Natural killer cell (primary cell): ENCODE measurements around the gene KIF21B. TPM values are rescaled to one million over a fixed set of nuclear protein-coding genes. Genes with fewer than 3 reads are reported as not detected.

ENCODE experiments used
- ATAC-seq, 3 donors: fragments of 150-1000 bp in 2 of 3; fragments of 200-7000 bp in 1 of 3; cut with Tn5 transposase; 1 replicate in 1 of 3; 2 replicates in 2 of 3; pipeline ENCODE4 v1.10.0; 2021; ENCODE audit warnings: mild to moderate bottlenecking in 2 of 3, moderate library complexity in 2 of 3
- DNase-seq, 2 donors: peaks; one replicate each; pipeline versions ENCODE4 v3.0.0 to v3.0.0-alpha.2; 2013 to 2021; ENCODE audit warnings: mixed read lengths in 1 of 2
- H3K27ac ChIP-seq: one replicate; pipeline ENCODE4 v1.5.1; 2013; ENCODE audit warnings: mild to moderate bottlenecking, low read length
- H3K27me3 ChIP-seq: one replicate; pipeline ENCODE4 v1.6.1; 2013; ENCODE audit warnings: low read length; ENCODE audit not compliant: control insufficient read depth, insufficient read depth
- H3K36me3 ChIP-seq: one replicate; pipeline ENCODE4 v1.6.1; 2013; ENCODE audit warnings: low read length; ENCODE audit not compliant: control insufficient read depth, insufficient read depth
- H3K4me1 ChIP-seq: one replicate; pipeline ENCODE4 v1.6.1; 2013; ENCODE audit warnings: low read length; ENCODE audit not compliant: control insufficient read depth, insufficient read depth
- H3K4me3 ChIP-seq: one replicate; pipeline ENCODE4 v1.5.1; 2013; ENCODE audit warnings: low read length
- H3K9me3 ChIP-seq: one replicate; pipeline ENCODE4 v1.6.1; 2013; ENCODE audit warnings: low read length; ENCODE audit not compliant: control insufficient read depth, insufficient read depth
- H3K27ac Mint-ChIP-seq, 2 donors: one replicate each; pipeline ENCODE4 v1.8.0; 2022; ENCODE audit warnings: mild to moderate bottlenecking in 2 of 2, mixed read lengths in 2 of 2, moderate library complexity in 1 of 2
- H3K27me3 Mint-ChIP-seq, 2 donors: one replicate each; pipeline ENCODE4 v1.8.0; 2022; ENCODE audit warnings: low read depth in 2 of 2, mixed read lengths in 2 of 2
- H3K36me3 Mint-ChIP-seq: one replicate; pipeline ENCODE4 v1.8.0; 2022; ENCODE audit warnings: mixed read lengths
- H3K4me1 Mint-ChIP-seq, 2 donors: one replicate each; pipeline ENCODE4 v1.8.0; 2022; ENCODE audit warnings: mixed read lengths in 2 of 2
- H3K4me3 Mint-ChIP-seq: one replicate; pipeline ENCODE4 v1.8.0; 2022; ENCODE audit warnings: mild to moderate bottlenecking, moderate library complexity, mixed read lengths
- H3K9me3 Mint-ChIP-seq, 2 donors: one replicate each; pipeline ENCODE4 v1.8.0; 2022; ENCODE audit warnings: mixed read lengths in 2 of 2
- WGBS: methylation state at CpG from one replicate; pipeline ENCODE4 v1.1.7; 2013; ENCODE audit warnings: missing lambda C conversion rate; ENCODE audit not compliant: insufficient coverage; 5-methylcytosine and 5-hydroxymethylcytosine counted together
- intact Hi-C: fragments of 100-400 bp; cut with micrococcal nuclease; formaldehyde crosslinking; loops from one replicate; pipeline ENCODE4 v1.14.2; 2022
- total RNA-seq, 4 donors: library from RNA; stranded (reverse); fragments of 120-200 nt in 1 of 4; gene quantifications; one replicate each; pipeline versions ENCODE4 v1.2.3 to v1.2.4, GENCODE V29; 2013 to 2022
- TF ChIP-seq, protein P1 (sequence below): fragments of 200-600 bp; IDR thresholded peaks from one replicate; pipeline ENCODE4 v1.8.0; 2022; ENCODE audit warnings: antibody characterized with exemption

The KIF21B gene
- total RNA-seq, 3 donors from 2014 or later (not counting 1 experiment from before 2014, with no cell fraction given), result 102 to 129 (median 126) TPM

DNA sequence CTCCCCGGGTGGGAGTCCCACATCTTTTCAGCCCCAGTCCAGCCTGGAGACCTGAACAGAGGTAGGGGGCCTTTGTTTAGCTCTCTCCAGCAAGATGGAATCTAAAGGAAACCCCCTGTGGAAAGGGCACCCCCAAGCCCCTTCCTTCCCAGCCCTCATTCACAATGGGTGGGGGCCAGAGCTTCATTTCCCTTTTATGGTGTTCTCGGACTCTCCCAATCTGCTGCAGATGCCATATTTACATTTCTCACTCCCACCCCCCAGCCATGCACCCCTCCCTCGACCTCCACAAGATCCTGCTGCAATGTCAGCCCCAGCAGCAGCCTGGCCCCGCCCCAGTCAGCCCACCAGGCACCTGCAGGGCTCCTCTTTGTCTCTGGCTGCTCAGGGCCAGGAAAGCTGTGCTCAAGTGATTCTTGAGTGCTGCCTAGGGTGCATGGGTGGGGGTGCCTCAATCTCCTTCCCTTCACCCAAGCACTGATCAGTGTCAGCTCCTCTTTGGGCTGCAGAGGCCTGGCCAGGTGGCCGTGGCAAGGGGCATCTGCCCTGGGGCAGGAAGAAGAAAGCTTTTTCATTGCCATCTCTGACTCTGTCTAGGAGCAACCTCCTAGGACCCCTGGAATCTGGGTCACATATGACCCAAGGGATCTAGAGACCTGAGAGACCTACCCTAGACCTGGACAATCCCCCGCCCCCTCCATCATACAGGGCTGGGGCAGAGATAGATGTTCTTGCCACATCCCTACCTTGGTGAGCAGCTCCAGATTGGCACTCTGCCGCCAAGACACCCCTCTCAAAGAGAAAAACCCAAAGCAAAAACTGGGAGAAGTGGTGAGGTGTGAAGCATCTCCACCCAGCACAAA lies 1.7 kb downstream of the KIF21B start:
- peak overlapping the region; percentile 98 for H3K4me3 Mint-ChIP-seq
- peak overlapping the region; percentile 98 to 99 for H3K27ac Mint-ChIP-seq
- ATAC-seq (no peak), DNase-seq (peak in 1 of 2 donors; percentile 32)
- intact Hi-C loops, result loop anchor here (5.0 kb wide), 1 partner anchor 135 kb away; no protein-coding TSS in a partner anchor
- H3K4me1 Mint-ChIP-seq, result peaks cover 58 to 74% of the 10 kb centered on the region in 2 donors
- Histone ChIP-seq H3K27ac (peak overlapping the region; percentile 80), H3K4me1 (peaks cover 85% of the 10 kb centered on the region), H3K9me3 (no peaks in the 10 kb centered on the region), H3K36me3 (no peaks in the 10 kb centered on the region), H3K4me3 (peak overlapping the region; percentile 68), H3K27me3 (no peaks in the 10 kb centered on the region)
- H3K9me3 Mint-ChIP-seq, result no peaks in the 10 kb centered on the region
- no peaks in the 10 kb centered on the region for H3K36me3 Mint-ChIP-seq
- no peaks in the 10 kb centered on the region for H3K27me3 Mint-ChIP-seq
- WGBS, result 40% methylated on average over 6 of the region's 7 CpGs
- TF ChIP-seq, protein P1, sequence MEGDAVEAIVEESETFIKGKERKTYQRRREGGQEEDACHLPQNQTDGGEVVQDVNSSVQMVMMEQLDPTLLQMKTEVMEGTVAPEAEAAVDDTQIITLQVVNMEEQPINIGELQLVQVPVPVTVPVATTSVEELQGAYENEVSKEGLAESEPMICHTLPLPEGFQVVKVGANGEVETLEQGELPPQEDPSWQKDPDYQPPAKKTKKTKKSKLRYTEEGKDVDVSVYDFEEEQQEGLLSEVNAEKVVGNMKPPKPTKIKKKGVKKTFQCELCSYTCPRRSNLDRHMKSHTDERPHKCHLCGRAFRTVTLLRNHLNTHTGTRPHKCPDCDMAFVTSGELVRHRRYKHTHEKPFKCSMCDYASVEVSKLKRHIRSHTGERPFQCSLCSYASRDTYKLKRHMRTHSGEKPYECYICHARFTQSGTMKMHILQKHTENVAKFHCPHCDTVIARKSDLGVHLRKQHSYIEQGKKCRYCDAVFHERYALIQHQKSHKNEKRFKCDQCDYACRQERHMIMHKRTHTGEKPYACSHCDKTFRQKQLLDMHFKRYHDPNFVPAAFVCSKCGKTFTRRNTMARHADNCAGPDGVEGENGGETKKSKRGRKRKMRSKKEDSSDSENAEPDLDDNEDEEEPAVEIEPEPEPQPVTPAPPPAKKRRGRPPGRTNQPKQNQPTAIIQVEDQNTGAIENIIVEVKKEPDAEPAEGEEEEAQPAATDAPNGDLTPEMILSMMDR, result no peak

DNA sequence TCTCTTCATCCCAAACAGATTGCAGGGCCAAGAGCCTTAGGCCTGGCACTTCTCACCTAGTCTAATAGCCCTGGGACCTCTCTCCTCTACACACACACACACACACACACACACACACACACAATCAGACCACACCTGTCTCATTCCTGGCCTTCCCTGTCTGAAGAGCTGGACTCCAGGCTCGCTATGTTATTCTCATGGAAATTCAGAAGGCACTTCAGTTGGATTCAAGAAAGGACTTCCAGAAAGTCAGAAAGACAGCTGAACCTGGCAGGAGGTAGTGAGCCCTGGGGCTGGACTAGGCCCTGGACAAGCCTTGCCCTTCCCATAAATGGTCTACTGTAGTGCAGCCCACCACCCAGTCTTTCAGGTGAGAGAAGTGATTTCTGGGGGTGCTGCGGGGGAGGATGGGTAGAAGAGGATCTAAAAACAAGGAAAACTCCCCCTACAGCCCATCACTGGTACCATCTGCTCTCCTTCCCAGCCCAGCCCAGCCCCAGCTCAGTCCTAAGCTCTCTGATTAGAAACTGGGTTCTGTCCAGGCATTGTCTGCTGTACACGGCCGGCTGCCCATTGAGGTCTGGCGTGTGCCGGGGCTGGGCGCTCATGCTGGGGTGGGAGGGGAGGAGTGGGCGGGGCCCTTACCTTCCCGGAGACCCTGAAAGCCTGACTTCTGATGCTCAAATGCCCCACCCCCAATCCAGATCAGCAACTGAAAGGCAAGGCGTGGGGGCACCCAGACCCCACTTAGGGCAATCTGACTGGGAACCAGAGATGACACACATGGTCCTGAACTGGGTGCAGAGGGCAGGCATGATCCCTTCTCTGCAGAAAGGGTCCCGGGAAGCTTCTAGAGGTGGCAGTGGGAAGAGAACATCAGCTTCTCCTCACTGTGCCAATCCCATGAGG lies 2.5 kb downstream of the KIF21B start:
- TF ChIP-seq, protein P1, result peak; percentile 35
- DNase-seq (peak in 1 of 2 donors; percentile 68), ATAC-seq (no peak)
- no peaks in the 10 kb centered on the region for H3K9me3 Mint-ChIP-seq
- no peaks in the 10 kb centered on the region for H3K36me3 Mint-ChIP-seq
- peak overlapping the region; percentile 68 for H3K4me3 ChIP-seq
- H3K4me1 Mint-ChIP-seq, result peaks cover 60 to 73% of the 10 kb centered on the region in 2 donors
- intact Hi-C loops, result loop anchor here (5.0 kb wide), 1 partner anchor 134 kb away; no protein-coding TSS in a partner anchor
- H3K4me3 Mint-ChIP-seq, result peak overlapping the region; percentile 98
- 49% methylated on average over 10 of the region's 11 CpGs for WGBS
- H3K9me3 ChIP-seq, result no peaks in the 10 kb centered on the region
- H3K27me3 ChIP-seq, result no peaks in the 10 kb centered on the region
- H3K36me3 ChIP-seq, result no peaks in the 10 kb centered on the region
- peak overlapping the region; percentile 98 to 99 for H3K27ac Mint-ChIP-seq
- H3K27me3 Mint-ChIP-seq, result no peaks in the 10 kb centered on the region
- H3K27ac ChIP-seq, result peak overlapping the region; percentile 80
- peaks cover 86% of the 10 kb centered on the region for H3K4me1 ChIP-seq

DNA sequence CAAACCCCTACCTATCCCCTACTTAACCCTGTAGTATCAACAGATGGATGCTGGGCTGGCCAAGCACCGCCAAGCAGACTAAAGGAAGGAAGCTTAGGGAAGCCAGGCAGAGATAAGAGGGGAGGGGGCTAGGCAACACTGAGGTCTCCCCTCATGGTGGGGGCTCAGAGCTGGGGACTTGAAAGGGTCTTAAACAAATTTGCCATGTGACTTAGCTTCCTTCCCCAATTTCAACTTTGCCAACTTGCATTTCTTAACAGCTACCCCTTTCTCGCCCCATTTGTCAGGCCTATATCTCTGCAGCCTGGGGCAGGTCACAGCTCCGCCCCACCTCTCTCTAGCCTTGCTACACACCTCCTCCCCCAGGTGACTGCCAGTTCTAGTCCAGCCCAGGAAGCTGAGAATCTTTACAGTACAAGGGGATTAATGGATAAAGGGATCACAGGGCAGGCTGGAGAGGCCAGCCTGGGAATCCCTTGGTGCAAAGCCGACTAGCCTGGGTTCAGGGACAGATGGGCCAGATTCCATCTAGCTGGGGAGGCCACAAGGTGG lies 3.4 kb downstream of the KIF21B start:
- H3K4me3 ChIP-seq, result no peak overlapping the region
- DNase-seq (peak in 1 of 2 donors; percentile 67), ATAC-seq (no peak)
- Mint-ChIP-seq H3K36me3 (no peaks in the 10 kb centered on the region), H3K27me3 (no peaks in the 10 kb centered on the region), H3K27ac (peak overlapping the region; percentile 98 to 99), H3K4me3 (peak overlapping the region; percentile 90), H3K4me1 (peaks cover 69 to 77% of the 10 kb centered on the region in 2 donors), H3K9me3 (no peaks in the 10 kb centered on the region)
- TF ChIP-seq, protein P1, result no peak
- H3K4me1 ChIP-seq, result peaks cover 87% of the 10 kb centered on the region
- H3K27ac ChIP-seq, result peak overlapping the region; percentile 80
- no peaks in the 10 kb centered on the region for H3K27me3 ChIP-seq
- 31% methylated on average over 4 of the region's 4 CpGs for WGBS
- intact Hi-C loops, result loop anchor here (5.0 kb wide), 1 partner anchor 133 kb away; no protein-coding TSS in a partner anchor
- H3K9me3 ChIP-seq, result no peaks in the 10 kb centered on the region
- H3K36me3 ChIP-seq, result no peaks in the 10 kb centered on the region
